Posterior cingulate gyrus (tissue), 11 donors: ENCODE data around the gene COMT.

ENCODE experiments used
- DNase-seq, 10 donors: peaks; one replicate each; pipeline versions ENCODE4 v3.0.0 to v3.0.0-alpha.2; 2020 to 2021; ENCODE audit warnings: mixed read lengths in 3 of 10
- intact Hi-C: fragments of 100-400 bp; cut with DNase I; formaldehyde crosslinking; loops from one replicate; pipeline ENCODE4 v1.15.1; 2023

The COMT gene

GRCh38 chr22:19965771-19966709 lies 24.5 kb downstream of the COMT start:
- intact Hi-C loops: no loop called here
- DNase-seq: peak in 4 of 10 donors; percentile 40 to 91 (median 53)

GRCh38 chr22:19966908-19967750 lies 25.6 kb downstream of the COMT start:
- peak in 1 of 10 donors; percentile 78 for DNase-seq
- intact Hi-C loops: no loop called here

DNA sequence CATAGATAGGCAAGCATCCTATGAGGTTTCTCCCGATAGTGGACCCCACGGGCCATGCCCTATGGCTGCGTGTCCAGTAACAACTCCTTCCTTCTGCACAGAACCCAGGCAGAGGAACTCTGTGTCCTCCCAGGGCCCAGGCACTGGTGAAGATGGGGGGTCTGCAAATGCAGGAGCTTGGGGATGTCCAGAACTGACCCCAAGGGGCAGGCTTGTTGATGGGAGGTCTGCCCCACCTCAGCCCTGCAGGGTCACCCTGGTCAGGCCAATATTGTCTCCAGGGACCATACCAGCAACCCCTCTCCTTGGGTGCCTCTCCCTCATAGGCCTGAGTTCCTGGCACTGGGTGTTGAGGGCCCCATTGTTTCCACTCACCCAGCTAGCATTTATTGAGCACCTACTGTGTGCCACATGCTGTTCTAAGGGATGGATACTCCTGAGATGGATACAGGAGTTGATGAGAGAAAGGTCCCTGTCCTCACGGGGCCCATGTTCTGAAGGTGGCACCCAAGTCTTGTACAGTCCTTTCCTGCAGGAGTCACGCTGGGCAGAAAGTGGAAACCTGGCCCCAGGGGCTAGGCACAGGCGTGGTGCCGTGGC lies 26.4 kb downstream of the COMT start:
- DNase-seq: peak in 1 of 10 donors; percentile 62
- intact Hi-C loops: no loop called here

GRCh38 chr22:19968450-19968891 lies 26.9 kb downstream of the COMT start:
- intact Hi-C loops: no loop called here
- peak in 1 of 10 donors; percentile 70 for DNase-seq

DNA sequence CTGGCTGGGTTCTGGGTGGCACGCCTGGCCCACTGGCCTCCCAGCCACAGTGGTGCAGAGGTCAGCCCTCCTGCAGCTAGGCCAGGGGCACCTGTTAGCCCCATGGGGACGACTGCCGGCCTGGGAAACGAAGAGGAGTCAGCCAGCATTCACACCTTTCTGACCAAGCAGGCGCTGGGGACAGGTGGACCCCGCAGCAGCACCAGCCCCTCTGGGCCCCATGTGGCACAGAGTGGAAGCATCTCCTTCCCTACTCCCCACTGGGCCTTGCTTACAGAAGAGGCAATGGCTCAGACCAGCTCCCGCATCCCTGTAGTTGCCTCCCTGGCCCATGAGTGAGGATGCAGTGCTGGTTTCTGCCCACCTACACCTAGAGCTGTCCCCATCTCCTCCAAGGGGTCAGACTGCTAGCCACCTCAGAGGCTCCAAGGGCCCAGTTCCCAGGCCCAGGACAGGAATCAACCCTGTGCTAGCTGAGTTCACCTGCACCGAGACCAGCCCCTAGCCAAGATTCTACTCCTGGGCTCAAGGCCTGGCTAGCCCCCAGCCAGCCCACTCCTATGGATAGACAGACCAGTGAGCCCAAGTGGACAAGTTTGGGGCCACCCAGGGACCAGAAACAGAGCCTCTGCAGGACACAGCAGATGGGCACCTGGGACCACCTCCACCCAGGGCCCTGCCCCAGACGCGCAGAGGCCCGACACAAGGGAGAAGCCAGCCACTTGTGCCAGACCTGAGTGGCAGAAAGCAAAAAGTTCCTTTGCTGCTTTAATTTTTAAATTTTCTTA lies 27.8 kb downstream of the COMT start:
- DNase-seq: no peak
- intact Hi-C loops: no loop called here

DNA sequence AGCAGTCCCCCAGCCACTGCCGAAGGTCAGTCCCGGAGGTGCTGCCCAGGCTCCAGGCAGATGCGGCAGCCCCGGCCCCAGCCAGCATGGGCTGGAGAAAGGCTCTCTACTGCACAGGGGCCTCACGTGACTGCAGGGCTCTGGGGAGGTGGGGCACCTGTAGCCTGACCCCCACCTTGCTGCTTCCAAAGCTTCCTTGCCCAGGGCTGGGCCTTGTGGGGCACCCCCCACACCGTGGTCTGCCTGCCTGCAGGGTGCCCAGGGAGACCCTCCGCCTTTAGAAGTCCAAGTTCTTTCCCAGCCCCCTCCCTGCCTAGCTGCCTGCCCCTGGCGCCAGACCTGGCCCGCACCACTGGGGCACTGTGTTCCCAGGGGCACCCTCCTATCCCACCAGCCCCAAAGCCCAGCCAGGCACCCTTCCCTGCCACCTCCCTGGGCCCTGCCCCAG lies 28.5 kb downstream of the COMT start:
- intact Hi-C loops: loop anchor here (1.0 to 10.0 kb wide), 3 partner anchors 43 to 145 kb away; partner anchors contain the start of genes RANBP1 and TRMT2A
- DNase-seq: no peak

GRCh38 chr22:19970479-19971275 lies 29.1 kb downstream of the COMT start:
- intact Hi-C loops: loop anchor here (1.0 to 10.0 kb wide), 3 partner anchors 43 to 144 kb away; partner anchors contain the start of genes RANBP1 and TRMT2A

DNA sequence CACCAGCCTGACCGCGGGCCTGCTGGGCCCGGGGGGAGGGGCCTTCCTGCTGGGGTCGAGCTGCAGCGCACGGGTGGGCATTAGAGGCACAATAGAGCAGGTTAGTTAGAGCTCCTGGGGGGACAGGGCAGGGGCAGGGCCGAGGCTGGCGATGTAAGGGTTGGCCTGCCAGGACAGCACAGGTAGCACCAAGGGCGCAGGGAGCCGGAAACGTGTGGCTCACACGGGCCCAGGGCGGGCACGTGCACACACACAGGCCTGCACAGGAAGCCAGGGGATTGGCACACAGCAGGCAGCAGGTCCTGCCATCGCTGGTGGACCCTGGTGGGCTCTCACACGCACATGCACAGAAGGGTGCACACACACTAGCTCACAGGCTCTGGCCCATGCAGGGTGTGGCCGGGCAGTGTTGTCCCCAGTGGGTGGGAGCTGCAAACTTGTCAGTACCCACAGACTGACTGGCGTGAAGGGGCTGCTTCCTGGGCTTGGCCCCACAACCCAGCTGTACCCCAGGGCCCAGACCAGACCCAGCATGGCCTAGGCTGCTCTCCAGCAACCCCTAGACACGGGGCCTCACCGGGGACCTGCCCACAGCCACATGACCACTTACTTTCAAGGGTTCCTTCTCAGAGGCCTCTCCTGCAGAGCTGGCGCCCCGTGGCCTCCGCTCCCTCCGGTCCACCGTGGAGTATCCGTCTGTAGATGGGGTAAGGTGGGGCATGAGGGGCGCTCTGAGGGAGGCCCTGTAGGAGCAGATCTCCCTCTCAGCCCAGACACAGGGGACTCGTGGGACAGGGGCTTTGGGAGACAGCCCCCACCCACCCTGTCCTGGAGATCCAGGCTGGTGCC lies 29.9 kb downstream of the COMT start:
- no peak for DNase-seq
- intact Hi-C loops: loop anchor here (10.0 kb wide), 1 partner anchor 143 kb away; the partner anchor contains the start of genes RANBP1 and TRMT2A

More at GRCh38 chr22:19970479-19971275, 29.1 kb downstream of the COMT start:
- DNase-seq: peak; percentile 47 to 96 (median 77)

DNA sequence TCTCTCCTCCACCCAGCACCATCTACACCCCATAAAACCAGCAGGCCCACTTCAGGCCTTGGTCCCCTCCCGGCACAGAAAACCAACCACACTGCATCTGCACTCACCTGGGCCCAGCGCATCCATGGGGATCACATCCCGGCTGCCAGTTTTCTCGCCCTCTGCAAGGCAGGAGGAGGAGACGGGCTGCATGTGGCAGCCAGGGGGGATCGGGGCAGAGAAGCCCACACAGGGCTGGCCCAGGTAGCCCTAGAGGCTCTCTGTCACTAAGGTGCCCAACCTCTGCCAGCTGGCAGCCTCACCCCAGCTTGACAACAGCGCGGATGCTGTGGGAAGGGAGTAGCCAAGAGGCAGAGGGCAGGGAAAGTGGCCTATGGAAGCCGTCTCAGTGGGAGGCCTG lies 30.7 kb downstream of the COMT start:
- DNase-seq: no peak
- intact Hi-C loops: loop anchor here (10.0 kb wide), 1 partner anchor 143 kb away; the partner anchor contains the start of genes RANBP1 and TRMT2A

- intact Hi-C loops: loop anchor here (10.0 kb wide), 1 partner anchor 142 kb away; the partner anchor contains the start of genes RANBP1 and TRMT2A
- DNase-seq: no peak
Measured at GRCh38 chr22:19972652-19973550, 31.3 kb downstream of the COMT start.

DNA sequence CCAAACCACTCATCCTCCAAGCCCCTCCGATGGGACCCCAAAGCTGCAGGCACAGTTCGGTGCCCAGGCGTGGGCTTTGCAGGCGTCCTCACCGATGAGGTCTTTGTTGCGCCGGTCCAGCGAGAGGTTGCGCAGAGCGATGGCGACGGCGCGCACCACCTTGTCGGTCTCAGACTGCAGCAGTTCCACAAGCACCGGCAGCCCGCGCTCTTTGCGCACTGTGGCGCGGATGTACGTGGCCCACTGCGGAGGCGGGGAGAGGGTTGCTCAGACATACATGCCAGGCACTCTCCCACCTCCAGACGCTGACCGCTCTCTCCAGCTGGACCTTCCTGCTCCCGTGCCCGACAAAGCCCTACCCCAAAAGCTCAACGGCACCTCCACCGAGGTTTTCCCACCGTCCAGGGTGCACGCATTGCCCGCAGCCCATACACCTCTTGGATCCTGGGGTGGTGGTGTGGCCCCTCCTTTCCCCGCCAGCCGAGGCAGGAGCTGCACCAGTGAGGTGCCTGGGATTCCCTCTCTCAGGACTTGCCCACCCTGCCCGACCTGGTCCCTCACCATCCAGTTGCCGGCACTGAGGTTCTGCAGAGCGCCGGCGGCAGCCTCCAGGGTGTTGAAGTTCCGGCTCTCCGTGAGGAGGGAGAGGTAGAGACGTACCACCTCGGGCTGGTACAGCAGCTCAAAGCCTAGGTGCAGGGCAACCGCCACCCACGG lies 32.1 kb downstream of the COMT start:
- intact Hi-C loops: loop anchor here (10.0 kb wide), 1 partner anchor 141 kb away; the partner anchor contains the start of genes RANBP1 and TRMT2A
- DNase-seq: no peak

DNA sequence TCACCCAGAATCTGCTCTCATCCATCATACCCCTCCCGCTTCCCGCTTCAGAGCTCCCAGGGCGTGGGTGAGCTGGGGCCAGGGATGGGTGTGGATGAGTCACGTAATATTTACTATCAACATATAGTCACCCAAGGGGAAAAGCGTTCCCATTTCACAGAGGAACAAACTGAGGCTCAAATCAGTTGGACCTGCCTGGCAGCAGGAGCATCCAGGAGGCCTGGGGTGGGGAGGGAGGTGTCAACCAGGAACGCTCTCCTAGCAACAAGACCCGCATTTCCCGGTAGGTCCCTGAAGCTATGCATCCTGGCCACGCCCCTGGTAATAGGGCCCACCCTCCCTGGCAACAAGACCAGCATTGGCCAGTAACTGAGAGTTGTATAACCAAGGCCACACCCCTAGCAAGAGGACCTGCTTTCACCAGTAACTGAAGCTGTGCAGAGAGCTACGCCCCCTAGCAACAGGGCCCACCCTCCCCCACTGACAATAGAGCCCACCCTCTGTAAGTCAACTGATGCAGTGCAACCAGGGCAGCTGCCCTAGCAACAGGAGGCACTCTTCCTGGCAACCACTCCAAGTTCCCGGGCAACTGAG lies 32.8 kb downstream of the COMT start:
- DNase-seq: peak in 2 of 10 donors; percentile 29 to 40
- intact Hi-C loops: loop anchor here (10.0 kb wide), 1 partner anchor 140 kb away; the partner anchor contains the start of genes RANBP1 and TRMT2A

DNA sequence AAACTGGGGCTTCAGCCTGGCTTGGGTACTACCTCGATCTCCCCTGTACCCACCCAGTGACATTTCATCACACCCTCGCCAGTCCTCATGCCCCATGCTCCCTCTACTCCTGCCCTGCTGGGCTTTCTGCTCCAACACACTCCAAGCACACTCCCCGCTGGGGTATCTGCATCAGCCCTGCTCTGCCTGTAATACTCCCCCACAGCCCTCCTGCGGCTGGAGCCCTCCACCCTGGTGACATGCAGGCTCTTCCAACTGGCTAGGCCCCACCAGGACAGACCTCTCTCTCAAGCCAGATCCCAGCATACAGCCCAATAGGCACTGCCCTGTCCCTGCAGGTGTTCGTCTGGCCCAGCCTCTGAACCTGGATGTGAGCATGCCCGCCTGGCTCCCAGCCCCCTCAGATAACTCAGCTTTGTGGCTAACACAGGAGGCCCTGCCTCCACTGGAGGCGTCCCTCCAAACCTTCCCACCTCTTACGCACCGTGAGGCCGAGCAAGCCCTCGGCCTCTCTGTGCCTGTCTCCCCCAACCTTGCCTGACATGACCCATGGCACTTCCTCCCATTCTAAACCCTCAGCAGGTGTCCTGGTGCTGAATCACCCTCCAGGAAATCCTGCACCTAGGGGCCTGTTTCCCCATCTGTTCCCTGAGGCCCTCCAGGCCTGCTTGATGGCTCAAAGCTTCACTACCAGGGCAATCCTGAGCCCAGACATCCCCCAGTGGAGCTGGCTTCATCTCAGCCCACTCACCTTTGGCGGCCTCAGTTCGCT lies 33.5 kb downstream of the COMT start:
- DNase-seq: no peak
- intact Hi-C loops: loop anchor here (10.0 kb wide), 1 partner anchor 140 kb away; the partner anchor contains the start of genes RANBP1 and TRMT2A

DNA sequence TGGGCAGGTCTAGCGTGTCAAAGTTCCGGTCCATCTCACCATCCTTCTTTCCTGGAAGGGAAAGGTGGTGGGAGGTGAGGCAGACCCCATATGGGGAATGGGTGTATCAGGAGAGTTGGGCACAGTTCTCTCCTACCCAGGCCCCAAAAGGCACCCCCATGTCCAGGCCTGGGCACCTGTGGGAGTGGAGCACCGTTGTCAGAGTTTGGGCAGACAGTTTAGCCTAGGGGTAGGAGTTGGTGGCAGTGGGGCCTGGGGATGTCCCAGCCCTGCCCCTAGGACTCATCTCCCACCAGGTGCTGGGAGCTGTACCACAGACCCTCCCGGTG lies 34.1 kb downstream of the COMT start:
- DNase-seq: no peak
- intact Hi-C loops: loop anchor here (10.0 kb wide), 1 partner anchor 139 kb away; the partner anchor contains the start of genes RANBP1 and TRMT2A
